ENCODE measurements around the gene PGAP3.

DNA sequence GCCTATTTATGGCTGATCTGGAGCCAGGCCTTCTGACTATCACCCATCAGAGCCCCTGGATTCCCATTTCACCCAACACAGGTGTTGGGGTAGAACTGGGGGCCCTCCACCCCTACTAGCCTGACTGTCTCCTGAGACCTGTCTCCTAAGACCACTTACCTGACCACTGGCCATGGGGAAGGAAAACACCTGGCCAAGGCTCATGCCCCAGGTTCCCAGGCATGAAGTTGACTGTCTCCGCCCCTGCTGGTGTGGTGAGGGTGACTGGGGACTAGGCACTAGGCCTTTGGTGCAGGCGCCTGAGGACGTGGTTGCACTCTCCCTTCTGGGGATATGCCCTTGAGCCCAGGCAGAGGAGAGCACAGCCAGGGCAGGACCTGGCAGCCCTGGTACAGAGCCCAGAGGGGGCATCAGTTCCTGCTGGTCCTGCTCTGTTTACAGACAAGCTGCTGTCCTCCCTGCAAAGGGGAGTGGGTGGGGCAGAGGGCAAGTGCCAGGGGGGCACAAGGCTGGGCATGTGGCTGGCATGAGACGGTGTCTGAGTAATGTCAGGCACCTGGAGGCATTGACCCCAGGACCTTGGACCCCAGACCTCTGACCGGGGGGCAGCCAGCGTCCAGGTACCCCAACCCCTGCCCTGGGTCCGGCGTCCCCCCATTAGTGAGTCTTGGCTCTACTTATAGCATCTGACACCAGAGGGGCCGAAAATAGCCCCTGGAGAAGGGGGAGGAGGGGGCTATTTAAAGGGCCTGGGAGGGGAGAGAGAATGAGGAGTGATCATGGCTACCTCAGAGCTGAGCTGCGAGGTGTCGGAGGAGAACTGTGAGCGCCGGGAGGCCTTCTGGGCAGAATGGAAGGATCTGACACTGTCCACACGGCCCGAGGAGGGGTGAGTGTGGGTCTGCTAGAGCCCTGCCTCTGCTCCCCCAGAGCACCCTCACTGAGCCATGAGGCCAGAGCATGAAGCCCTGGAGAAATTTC lies 23.0 kb downstream of the PGAP3 start, which contains the start of gene TCAP:
- TF ChIP-seq, protein P1, sequence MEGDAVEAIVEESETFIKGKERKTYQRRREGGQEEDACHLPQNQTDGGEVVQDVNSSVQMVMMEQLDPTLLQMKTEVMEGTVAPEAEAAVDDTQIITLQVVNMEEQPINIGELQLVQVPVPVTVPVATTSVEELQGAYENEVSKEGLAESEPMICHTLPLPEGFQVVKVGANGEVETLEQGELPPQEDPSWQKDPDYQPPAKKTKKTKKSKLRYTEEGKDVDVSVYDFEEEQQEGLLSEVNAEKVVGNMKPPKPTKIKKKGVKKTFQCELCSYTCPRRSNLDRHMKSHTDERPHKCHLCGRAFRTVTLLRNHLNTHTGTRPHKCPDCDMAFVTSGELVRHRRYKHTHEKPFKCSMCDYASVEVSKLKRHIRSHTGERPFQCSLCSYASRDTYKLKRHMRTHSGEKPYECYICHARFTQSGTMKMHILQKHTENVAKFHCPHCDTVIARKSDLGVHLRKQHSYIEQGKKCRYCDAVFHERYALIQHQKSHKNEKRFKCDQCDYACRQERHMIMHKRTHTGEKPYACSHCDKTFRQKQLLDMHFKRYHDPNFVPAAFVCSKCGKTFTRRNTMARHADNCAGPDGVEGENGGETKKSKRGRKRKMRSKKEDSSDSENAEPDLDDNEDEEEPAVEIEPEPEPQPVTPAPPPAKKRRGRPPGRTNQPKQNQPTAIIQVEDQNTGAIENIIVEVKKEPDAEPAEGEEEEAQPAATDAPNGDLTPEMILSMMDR (IDR thresholded peaks at IDR 0.05) = no peak
- TF ChIP-seq, protein P2, sequence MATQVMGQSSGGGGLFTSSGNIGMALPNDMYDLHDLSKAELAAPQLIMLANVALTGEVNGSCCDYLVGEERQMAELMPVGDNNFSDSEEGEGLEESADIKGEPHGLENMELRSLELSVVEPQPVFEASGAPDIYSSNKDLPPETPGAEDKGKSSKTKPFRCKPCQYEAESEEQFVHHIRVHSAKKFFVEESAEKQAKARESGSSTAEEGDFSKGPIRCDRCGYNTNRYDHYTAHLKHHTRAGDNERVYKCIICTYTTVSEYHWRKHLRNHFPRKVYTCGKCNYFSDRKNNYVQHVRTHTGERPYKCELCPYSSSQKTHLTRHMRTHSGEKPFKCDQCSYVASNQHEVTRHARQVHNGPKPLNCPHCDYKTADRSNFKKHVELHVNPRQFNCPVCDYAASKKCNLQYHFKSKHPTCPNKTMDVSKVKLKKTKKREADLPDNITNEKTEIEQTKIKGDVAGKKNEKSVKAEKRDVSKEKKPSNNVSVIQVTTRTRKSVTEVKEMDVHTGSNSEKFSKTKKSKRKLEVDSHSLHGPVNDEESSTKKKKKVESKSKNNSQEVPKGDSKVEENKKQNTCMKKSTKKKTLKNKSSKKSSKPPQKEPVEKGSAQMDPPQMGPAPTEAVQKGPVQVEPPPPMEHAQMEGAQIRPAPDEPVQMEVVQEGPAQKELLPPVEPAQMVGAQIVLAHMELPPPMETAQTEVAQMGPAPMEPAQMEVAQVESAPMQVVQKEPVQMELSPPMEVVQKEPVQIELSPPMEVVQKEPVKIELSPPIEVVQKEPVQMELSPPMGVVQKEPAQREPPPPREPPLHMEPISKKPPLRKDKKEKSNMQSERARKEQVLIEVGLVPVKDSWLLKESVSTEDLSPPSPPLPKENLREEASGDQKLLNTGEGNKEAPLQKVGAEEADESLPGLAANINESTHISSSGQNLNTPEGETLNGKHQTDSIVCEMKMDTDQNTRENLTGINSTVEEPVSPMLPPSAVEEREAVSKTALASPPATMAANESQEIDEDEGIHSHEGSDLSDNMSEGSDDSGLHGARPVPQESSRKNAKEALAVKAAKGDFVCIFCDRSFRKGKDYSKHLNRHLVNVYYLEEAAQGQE (IDR thresholded peaks at IDR 0.05; ENCODE audit: insufficient read depth in 1 of 2, low read depth in 2 of 2, low read length in 1 of 2) = no peak
